ENCODE data around the gene GOLGA2. TPM values are rescaled to one million over a fixed set of nuclear protein-coding genes. Genes with fewer than 3 reads are reported as not detected.
A peak's percentile ranks its signal among the peaks of the same experiment; 100 is the strongest.

Gene GOLGA2
- total RNA-seq, 1 experiment from 2014 or later: 51.0 TPM

GRCh38 chr9:128214571-128215490, 61.0 kb downstream of the GOLGA2 start:
- H3K79me1 ChIP-seq (ENCODE audit: insufficient read depth, low read depth, low read length, poor library complexity, severe bottlenecking): no peaks in the 10 kb centered on the region
- H3K9ac ChIP-seq (ENCODE audit: extremely low read depth, insufficient read length, low read length): no peak overlapping the region
- H2BK120ac ChIP-seq (ENCODE audit: low read depth, low read length, poor library complexity, severe bottlenecking): no peak overlapping the region
- no peaks in the 10 kb centered on the region for H3K9me3 ChIP-seq (ENCODE audit: control insufficient read depth, low read depth, low read length)
- peak overlapping the region in 2 of 3 experiments; percentile 12 to 72; a peak in 3 of 7 replicates for H3K27ac Mint-ChIP-seq
- H3K36me3 Mint-ChIP-seq (ENCODE audit: insufficient read depth in 1 of 3, low read depth in 3 of 3): peaks cover 3 to 11% (median 7%) of the 10 kb centered on the region in 3 experiments; a peak in 6 of 7 replicates
- no peak overlapping the region for H2BK5ac ChIP-seq (ENCODE audit: insufficient read length, low read length)
- no peaks in the 10 kb centered on the region for H3K27me3 ChIP-seq (ENCODE audit: insufficient read depth, low read length)
- no peak overlapping the region for H3K4me3 Mint-ChIP-seq
- H3K18ac ChIP-seq (ENCODE audit: insufficient read length, low read depth, low read length): no peak overlapping the region
- peaks cover 3% of the 10 kb centered on the region for H3K23me2 ChIP-seq (ENCODE audit: insufficient read length, low read depth, low read length, poor library complexity, severe bottlenecking)
- no peak overlapping the region for H3K4ac ChIP-seq (ENCODE audit: low read depth, low read length)
- no peak overlapping the region for H4K5ac ChIP-seq (ENCODE audit: insufficient read length, low read depth, low read length)
- WGBS (ENCODE audit: extremely low coverage, insufficient read length, low lambda C conversion rate): no CpG with 5 or more reads among the region's 21 CpGs
- no peaks in the 10 kb centered on the region; the same call in 1 of the 2 replicates for H3K27me3 Mint-ChIP-seq (ENCODE audit: low read depth)
- H4K91ac ChIP-seq (ENCODE audit: insufficient read length, low read depth, low read length): no peak overlapping the region
- no peak for DNase-seq
- H2BK15ac ChIP-seq (ENCODE audit: low read depth, low read length): no peak overlapping the region
- no peak overlapping the region for H3K23ac ChIP-seq (ENCODE audit: insufficient read length, low read depth, low read length)
- H3K4me2 ChIP-seq (ENCODE audit: insufficient read depth, insufficient read length, low read length): no peak overlapping the region
- H2BK20ac ChIP-seq (ENCODE audit: low read depth, low read length, poor library complexity, severe bottlenecking): no peak overlapping the region
- peaks cover 14 to 15% of the 10 kb centered on the region in 2 experiments for H3K4me1 Mint-ChIP-seq
- H3K9me3 Mint-ChIP-seq: no peaks in the 10 kb centered on the region
- H3K56ac ChIP-seq (ENCODE audit: insufficient read length, low read depth, low read length): no peak overlapping the region
- no peak overlapping the region for H3K27ac ChIP-seq (ENCODE audit: insufficient read length, low read depth, low read length)
- H3K14ac ChIP-seq (ENCODE audit: insufficient read depth, low read length): no peak overlapping the region
- no peak overlapping the region for H2AK5ac ChIP-seq (ENCODE audit: insufficient read length, low read length)
- no peak overlapping the region for H3T11ph ChIP-seq (ENCODE audit: low read length)
- H3K4me1 ChIP-seq (ENCODE audit: insufficient read depth, low read length): no peaks in the 10 kb centered on the region
- no peak overlapping the region for H2BK12ac ChIP-seq (ENCODE audit: insufficient read length, low read depth, low read length)
- no peak overlapping the region for H2AFZ ChIP-seq (ENCODE audit: low read length)
- TF ChIP-seq, protein P1, sequence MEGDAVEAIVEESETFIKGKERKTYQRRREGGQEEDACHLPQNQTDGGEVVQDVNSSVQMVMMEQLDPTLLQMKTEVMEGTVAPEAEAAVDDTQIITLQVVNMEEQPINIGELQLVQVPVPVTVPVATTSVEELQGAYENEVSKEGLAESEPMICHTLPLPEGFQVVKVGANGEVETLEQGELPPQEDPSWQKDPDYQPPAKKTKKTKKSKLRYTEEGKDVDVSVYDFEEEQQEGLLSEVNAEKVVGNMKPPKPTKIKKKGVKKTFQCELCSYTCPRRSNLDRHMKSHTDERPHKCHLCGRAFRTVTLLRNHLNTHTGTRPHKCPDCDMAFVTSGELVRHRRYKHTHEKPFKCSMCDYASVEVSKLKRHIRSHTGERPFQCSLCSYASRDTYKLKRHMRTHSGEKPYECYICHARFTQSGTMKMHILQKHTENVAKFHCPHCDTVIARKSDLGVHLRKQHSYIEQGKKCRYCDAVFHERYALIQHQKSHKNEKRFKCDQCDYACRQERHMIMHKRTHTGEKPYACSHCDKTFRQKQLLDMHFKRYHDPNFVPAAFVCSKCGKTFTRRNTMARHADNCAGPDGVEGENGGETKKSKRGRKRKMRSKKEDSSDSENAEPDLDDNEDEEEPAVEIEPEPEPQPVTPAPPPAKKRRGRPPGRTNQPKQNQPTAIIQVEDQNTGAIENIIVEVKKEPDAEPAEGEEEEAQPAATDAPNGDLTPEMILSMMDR (conservative IDR thresholded peaks at IDR 0.05): no peak
- peaks cover 4% of the 10 kb centered on the region for H4K20me1 ChIP-seq (ENCODE audit: control insufficient read depth, insufficient read depth, insufficient read length)
- no peaks in the 10 kb centered on the region for H3K79me2 ChIP-seq (ENCODE audit: insufficient read depth, low read length)
- H4K8ac ChIP-seq (replicated peaks; ENCODE audit: insufficient read length, low read depth, low read length): no peak overlapping the region
